Motor neuron (in vitro differentiated cells): ENCODE data around the gene KDM4D. TPM values are rescaled to one million over a fixed set of nuclear protein-coding genes. Genes with fewer than 3 reads are reported as not detected.
"Not testable (repeated sequence)": the region's sequence is repeated elsewhere in the genome, so short reads cannot be mapped to it uniquely, and the experiment has no call there.

Experiments used
- ATAC-seq, 8 experiments: fragments of 200-7000 bp; cut with Tn5 transposase; replicated peaks in 6 of 8; 2 replicates each; pipeline ENCODE4 v1.8.0; 2021; ENCODE audit warnings: mild to moderate bottlenecking in 8 of 8, moderate library complexity in 8 of 8
- H3K27ac ChIP-seq, 2 donors: fragments of 250-450 bp; sonication (Bioruptor Pico); 2 replicates each; pipeline ENCODE4 v1.9.0; 2021; ENCODE audit warnings: antibody characterized with exemption in 2 of 2, mild to moderate bottlenecking in 2 of 2, moderate library complexity in 1 of 2
- H3K4me1 ChIP-seq, 2 donors: fragments of 250-450 bp; sonication (Bioruptor Pico); replicated peaks in 1 of 2; 2 replicates each; pipeline ENCODE4 v1.6.1; 2021; ENCODE audit warnings: antibody characterized with exemption in 2 of 2, mild to moderate bottlenecking in 2 of 2, moderate library complexity in 1 of 2
- H3K4me3 ChIP-seq, 5 donors: fragments of 250-450 bp; sonication (Bioruptor Pico); 2 replicates each; pipeline ENCODE4 v1.9.0; 2021; ENCODE audit warnings: antibody characterized with exemption in 5 of 5, mild to moderate bottlenecking in 5 of 5, moderate library complexity in 4 of 5
- WGBS, 10 experiments: fragments of 450-650 bp; shearing (Covaris generic); methylation state at CpG; one replicate each; pipeline ENCODE4 v1.0.0; 2022; 5-methylcytosine and 5-hydroxymethylcytosine counted together
- in situ Hi-C, 9 experiments: fragments of 400-800 bp; cut with MboI; loops; one replicate each; pipeline ENCODE4 v1.15.0; 2021; ENCODE audit warnings: low sequenced_read_pairs in 9 of 9, low pct_unique_long_range_greater_than_20kb in 2 of 9; ENCODE audit not compliant: unreplicated experiment in 9 of 9
- total RNA-seq, 8 experiments: library from RNA; unstranded; fragments of 300-600 nt; gene quantifications; 2 replicates each; pipeline versions ENCODE4 v1.2.3 to v1.2.4, GENCODE V29; 2022

The KDM4D gene
- total RNA-seq, 8 experiments from 2014 or later: 0.97 to 3.9 (median 2.3) TPM

DNA sequence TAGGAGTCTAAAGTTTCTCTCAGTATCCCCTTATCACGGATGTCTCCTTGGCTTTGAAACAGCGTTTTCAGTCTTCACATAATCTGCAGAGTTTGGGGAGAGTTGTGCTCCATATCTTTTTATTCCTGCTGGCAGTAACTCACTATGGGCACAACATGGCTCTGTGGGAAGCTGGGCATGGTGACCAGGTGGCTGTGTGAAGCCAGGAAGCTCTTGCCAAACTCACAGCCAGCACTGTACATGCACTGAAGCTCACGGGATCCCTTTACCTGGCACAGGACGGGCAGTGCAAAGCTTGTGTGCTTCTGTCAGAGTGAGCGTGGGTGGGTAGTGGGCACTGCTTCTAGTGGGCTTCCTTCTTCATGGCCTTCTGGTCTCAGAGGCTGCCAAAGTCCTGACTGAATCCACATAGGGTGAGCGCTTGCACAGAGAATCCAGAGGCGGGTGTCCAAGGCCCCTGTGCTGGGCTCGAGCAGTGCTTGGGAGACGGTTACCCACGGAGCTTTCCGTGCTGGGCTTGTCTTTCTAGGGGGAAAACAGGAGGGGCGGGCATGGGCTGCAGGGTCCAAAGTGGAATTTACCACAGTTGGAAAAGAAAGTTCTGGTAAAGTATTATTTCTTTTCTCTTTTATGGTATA, 40.8 kb downstream of the KDM4D start:
- Histone ChIP-seq H3K4me3 (no peak overlapping the region), H3K4me1 (no peaks in the 10 kb centered on the region), H3K27ac (no peak overlapping the region)
- ATAC-seq: no peak
- in situ Hi-C loops: no loop called here
- WGBS, 10 experiments: 0 to 89% (median 69%) methylated on average over 1 to 12 of the region's 12 CpGs; no CpG with 5 or more reads in 2 of the 10 experiments

DNA sequence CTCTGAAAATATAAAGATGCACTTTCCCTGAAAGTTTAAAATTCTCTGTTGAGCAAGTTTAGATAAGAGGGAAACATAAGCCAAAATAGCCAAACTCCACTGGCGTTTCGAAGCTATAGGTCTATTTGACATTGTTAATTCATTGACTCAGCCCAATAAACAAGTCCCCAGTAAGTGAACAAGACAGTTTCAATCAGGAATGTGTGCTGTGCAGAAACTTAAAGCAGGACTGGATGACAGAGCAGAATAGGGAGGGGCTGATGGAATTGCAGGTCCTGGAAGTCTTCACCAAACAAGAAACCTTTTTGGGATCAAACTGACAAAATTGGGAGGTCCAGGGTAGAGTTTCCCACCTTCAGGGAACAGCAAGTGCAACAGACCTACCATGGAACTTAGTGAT, 42.6 kb downstream of the KDM4D start:
- WGBS, 10 experiments: 40 to 87% (median 78%) methylated on average over 1 to 2 of the region's 2 CpGs; no CpG with 5 or more reads in 2 of the 10 experiments
- no peak overlapping the region for H3K4me3 ChIP-seq
- no peak overlapping the region for H3K27ac ChIP-seq
- no peaks in the 10 kb centered on the region for H3K4me1 ChIP-seq
- in situ Hi-C loops: no loop called here
- peak in 3 of 8 experiments; percentile 23 to 56 (median 32) for ATAC-seq

DNA sequence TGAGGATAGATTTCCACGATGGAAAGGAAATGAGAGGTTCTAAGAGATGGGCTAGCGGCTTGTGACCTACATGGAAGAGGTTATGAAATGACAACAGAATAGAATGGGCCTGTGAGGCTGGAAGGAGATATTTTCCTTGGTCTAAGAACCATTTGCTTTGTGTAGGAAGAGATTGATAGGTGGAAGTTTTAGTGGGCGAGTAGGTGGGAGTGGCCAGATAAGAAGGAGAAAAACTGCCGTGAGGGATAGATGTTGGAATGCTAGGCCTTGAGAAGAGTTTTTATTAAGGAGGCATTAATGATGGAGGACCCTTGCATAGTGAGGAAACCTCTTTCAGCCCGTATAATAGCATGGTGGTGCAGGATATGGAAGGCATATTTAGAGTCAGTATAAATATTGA, 48.0 kb downstream of the KDM4D start:
- ATAC-seq, H3K27ac ChIP-seq, H3K4me3 ChIP-seq, H3K4me1 ChIP-seq, in situ Hi-C loops: not testable (repeated sequence)
- 25 to 100% (median 88%) methylated on average over 2 to 5 of the region's 5 CpGs; no CpG with 5 or more reads in 1 of the 10 experiments for WGBS, 10 experiments

DNA sequence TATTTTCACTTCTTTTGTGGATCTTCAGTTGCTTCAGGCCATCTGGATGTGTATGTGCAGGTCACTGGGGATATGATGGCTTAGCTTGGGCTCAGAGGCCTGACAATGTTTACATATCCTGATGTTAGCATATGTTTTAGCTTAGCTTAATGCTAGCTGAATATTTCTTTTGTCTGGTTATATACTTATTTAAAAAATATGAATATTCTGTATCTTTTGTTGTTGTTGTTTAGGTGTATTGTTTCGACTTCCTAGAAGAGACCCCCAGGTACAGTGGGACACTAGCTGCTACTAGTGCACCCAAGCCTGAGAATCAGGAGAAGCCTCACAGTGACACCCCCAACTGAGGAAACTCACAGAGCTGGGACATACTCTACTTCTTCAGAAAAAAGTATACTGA, 51.4 kb downstream of the KDM4D start, which contains the start of gene KDM4E:
KDM4E (plus strand) TSS at position 301 of the 400 bp plus-strand sequence. CDS start 300 bp downstream, outside the sequence.
- in situ Hi-C loops: no loop called here
- Histone ChIP-seq H3K4me3 (no peak within 1 kb of the TSS), H3K27ac (no peak within 1 kb of the TSS), H3K4me1 (no peaks in the 10 kb centered on the region)
- ATAC-seq: peak in 1 of 8 experiments; percentile 59
- 67 to 80% (median 78%) methylated on average over 1 of the region's 1 CpG; no CpG with 5 or more reads in 7 of the 10 experiments for WGBS, 10 experiments

DNA sequence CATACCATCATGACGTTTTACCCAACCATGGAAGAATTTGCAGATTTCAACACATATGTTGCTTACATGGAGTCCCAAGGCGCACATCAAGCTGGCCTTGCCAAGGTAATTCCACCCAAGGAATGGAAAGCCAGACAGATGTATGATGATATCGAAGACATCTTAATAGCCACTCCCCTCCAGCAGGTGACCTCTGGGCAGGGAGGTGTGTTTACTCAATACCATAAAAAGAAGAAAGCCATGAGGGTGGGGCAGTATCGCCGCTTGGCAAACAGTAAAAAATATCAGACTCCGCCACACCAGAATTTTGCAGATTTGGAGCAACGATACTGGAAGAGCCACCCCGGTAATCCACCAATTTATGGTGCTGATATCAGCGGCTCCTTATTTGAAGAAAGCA, 52.1 kb downstream of the KDM4D start:
- H3K4me1 ChIP-seq, in situ Hi-C loops, H3K4me3 ChIP-seq, ATAC-seq, H3K27ac ChIP-seq: not testable (repeated sequence)
- WGBS, 10 experiments: 50 to 100% methylated on average over 1 to 2 of the region's 9 CpGs; no CpG with 5 or more reads in 8 of the 10 experiments

DNA sequence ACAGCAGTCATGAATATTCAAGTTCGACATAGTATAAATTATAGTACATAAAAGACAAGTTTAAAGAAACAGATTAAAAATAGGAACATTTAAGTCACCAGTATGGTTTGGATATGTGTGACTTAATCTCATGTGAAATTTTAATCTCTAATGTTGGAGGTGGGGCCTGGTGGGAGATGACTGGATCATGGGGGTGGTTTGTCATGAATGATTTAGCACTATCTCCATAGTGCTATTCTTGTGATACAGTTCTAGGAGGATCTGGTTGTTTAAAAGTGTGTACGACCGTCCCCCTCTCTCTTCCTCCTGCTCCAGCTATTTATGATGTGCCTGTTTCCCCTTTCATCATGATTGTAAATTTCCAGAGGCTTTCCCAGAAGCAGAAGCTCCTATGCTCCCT, 54.8 kb downstream of the KDM4D start:
- Histone ChIP-seq H3K4me3 (no peak overlapping the region), H3K27ac (no peak overlapping the region), H3K4me1 (no peaks in the 10 kb centered on the region)
- ATAC-seq: peak in 3 of 8 experiments; percentile 33 to 73 (median 49)
- in situ Hi-C loops: no loop called here
- WGBS, 10 experiments: 51 to 75% (median 69%) methylated on average over 1 to 3 of the region's 3 CpGs; no CpG with 5 or more reads in 1 of the 10 experiments

DNA sequence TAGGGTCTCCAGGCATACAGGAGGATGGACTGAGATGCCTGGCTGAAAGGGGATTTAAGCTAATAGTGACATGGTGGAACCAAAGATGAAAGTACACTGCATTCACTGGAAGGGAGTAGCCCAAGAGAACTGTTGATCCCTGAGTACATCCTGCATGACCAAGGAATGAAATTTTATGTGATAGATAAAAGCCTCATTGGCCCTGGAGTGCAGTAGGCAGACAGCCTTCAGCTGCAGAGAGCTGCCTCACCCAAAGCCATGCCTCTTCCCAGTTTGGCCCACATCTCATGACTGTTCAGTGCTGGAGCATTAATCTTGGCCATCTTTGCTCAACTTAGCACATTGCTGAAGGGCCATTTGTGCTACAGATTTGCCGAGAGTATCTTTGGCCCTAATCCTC, 59.5 kb downstream of the KDM4D start:
- no peaks in the 10 kb centered on the region for H3K4me1 ChIP-seq
- H3K4me3 ChIP-seq: no peak overlapping the region
- 50 to 86% (median 75%) methylated on average over 1 of the region's 1 CpG; no CpG with 5 or more reads in 7 of the 10 experiments for whole genome bisulfite sequencing, 10 experiments
- H3K27ac ChIP-seq: no peak overlapping the region
- peak in 2 of 8 experiments; percentile 66 to 76 for ATAC-seq
- in situ Hi-C loops: no loop called here

DNA sequence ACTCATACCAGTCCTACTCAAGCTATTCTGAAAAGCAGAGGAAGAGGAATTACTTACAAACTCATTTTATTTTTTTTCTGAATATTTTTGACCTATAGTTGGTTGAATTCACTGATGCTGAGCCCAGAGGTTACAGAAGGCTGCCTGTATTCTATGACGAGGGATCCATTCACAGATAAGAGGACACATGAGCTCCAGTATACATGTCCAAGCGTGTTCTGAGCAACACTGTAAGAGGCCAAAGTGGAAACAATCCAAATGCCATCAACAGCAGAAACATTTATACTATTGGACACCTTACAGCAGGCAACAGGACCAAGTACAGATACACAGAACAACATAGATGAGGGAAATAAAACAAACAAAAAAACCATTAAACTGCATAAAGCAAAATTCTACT, 61.8 kb downstream of the KDM4D start:
- in situ Hi-C loops: no loop called here
- Histone ChIP-seq H3K27ac (no peak overlapping the region), H3K4me1 (no peaks in the 10 kb centered on the region), H3K4me3 (no peak overlapping the region)
- no peak for ATAC-seq
- 40 to 100% (median 80%) methylated on average over 1 to 2 of the region's 2 CpGs; no CpG with 5 or more reads in 1 of the 10 experiments for WGBS, 10 experiments

DNA sequence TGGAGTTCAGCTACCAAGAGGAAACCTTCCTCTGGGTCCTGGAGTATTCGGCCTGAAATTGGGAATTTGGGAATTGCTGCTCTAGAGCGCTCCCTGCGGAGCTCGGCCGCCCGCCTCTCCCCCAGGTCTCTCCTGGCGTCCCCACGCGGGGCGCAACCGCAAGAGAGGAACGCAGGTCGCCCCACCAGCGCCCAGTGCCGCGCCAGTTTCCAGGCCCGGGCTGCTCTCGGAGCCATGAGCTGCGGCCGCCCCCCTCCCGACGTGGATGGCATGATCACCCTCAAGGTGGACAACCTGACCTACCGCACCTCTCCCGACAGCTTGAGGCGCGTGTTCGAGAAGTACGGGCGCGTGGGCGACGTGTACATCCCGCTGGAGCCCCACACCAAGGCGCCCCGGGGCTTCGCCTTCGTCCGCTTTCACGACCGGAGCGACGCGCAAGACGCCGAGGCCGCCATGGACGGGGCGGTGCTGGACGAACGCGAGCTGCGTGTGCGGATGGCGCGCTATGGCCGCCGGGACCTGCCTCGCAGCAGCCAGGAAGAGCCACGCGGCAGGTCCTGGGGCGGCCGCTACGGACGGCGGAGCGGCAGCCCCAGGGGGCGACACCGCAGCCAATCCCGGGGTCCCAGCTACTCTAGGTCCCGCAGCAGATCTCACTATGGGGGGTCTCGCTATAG, 64.0 kb downstream of the KDM4D start:
- H3K4me1 ChIP-seq, H3K27ac ChIP-seq, in situ Hi-C loops, H3K4me3 ChIP-seq: not testable (repeated sequence)
- 94 to 100% (median 98%) methylated on average over 1 to 43 of the region's 71 CpGs; no CpG with 5 or more reads in 6 of the 10 experiments for whole genome bisulfite sequencing, 10 experiments
- ATAC-seq: peak in 1 of 8 experiments; percentile 51

DNA sequence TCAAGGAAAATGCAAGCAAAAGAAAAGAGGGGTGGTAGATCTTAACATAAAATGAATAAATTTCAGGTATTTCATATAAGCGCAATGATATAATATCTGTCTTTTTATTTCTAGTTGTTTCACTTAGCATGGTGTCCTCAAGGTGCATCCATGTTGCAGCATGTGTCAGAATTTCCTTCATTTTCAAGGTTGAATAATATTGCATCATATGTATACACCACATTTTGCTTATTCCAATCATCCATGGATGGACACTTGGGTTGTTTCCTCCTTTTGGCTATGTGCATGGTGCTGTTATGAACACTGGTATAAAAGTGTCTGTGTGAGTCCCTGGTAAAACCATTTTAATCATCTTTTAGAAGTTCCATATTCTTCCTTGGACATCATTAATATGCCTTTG, 68.7 kb downstream of the KDM4D start:
- ATAC-seq: no peak
- Histone ChIP-seq H3K27ac (no peak overlapping the region), H3K4me3 (no peak overlapping the region), H3K4me1 (no peaks in the 10 kb centered on the region)
- 86 to 100% (median 100%) methylated on average over 1 of the region's 1 CpG; no CpG with 5 or more reads in 1 of the 10 experiments for WGBS, 10 experiments
- in situ Hi-C loops: no loop called here

DNA sequence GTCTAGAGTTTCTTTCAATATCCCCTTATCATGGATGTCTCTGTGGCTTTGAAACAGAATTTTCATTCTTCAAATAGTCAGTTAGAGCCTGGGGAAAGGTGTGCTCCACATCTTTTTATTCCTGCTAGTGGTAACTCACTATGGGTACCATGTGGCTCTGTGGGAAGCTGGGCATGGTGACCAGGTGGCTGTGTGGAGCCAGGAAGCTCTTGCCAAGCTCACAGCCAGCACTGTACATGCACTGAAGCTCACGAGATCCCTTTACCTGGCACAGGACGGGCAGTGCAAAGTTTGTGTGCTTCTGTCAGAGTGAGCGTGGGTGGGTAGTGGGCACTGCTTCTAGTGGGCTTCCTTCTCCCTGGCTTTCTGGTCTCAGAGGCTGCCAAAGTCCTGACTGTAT, 69.4 kb downstream of the KDM4D start:
- in situ Hi-C loops: no loop called here
- no peak overlapping the region for H3K4me3 ChIP-seq

DNA sequence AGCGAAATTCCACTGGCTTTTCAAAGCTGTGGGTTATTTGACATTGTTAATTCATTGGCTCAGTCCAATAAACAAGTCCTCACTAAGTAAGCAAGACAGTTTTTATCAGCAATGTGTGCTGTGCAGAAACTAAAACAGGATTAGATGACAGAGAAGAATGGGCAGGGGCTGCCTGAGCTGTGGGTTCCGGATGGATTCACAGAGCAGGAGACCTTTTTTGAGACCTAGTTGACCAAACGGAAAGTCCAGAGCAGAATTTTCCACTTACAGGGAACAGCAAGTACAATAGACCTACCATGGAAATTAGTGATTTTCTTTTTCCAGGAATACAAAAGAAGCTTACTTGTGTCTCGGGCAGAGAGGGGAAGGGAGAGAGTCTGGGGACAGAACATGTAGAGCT, 70.5 kb downstream of the KDM4D start:
- H3K4me3 ChIP-seq: no peak overlapping the region
- no peaks in the 10 kb centered on the region for H3K4me1 ChIP-seq
- 40 to 100% (median 82%) methylated on average over 1 to 4 of the region's 4 CpGs for WGBS, 10 experiments
- H3K27ac ChIP-seq: no peak overlapping the region
- peak in 1 of 8 experiments; percentile 38 for ATAC-seq
- in situ Hi-C loops: no loop called here

More for the DNA sequence above, 69.4 kb downstream of the KDM4D start:
- WGBS, 10 experiments: 79 to 100% methylated on average over 1 to 2 of the region's 3 CpGs; no CpG with 5 or more reads in 8 of the 10 experiments
- no peak overlapping the region for H3K27ac ChIP-seq
- no peak for ATAC-seq
- H3K4me1 ChIP-seq: no peaks in the 10 kb centered on the region

DNA sequence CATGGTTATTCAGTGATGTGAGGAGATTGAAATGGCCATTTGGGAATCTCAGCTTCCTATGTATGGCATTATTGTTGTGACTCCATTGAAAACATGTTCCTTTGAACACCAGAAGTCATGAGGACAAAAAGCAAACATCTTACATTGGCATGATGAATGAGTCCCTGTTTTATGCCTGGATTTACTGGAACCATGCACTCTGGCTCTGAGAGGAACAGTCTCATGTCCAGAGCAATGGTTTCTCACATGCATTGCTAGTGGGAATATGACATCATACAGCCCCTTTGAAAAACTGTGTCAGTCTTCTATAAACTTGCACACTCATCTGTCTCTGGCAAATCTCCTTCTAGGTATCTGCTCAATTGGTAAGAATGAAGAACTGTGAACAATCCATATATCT, 72.3 kb downstream of the KDM4D start:
- in situ Hi-C loops: no loop called here
- ATAC-seq: peak in 5 of 8 experiments; percentile 31 to 73 (median 35)
- H3K27ac ChIP-seq: no peak overlapping the region
- no peaks in the 10 kb centered on the region for H3K4me1 ChIP-seq
- no peak overlapping the region for H3K4me3 ChIP-seq
